Measurements from ENCODE around the gene CASQ1. TPM values are rescaled to one million over a fixed set of nuclear protein-coding genes. Genes with fewer than 3 reads are reported as not detected.

CASQ1 gene
- total RNA-seq: not detected in 2 replicates

GRCh38 chr1:160189649-160190625, at the start of gene CASQ1:
CASQ1 (plus strand) TSS chr1:160190575; CDS start chr1:160190752, 177 bp downstream.
- no peak for DNase-seq (ENCODE audit: low read depth)
- no peak for TF ChIP-seq CTCF (IDR thresholded peaks at IDR 0.05; ENCODE audit: insufficient read depth, low read length, poor library complexity, severe bottlenecking)
- Histone ChIP-seq H3K4me3 (ENCODE audit: low read depth, low read length) (no peak within 1 kb of the TSS), H3K36me3 (ENCODE audit: control insufficient read depth, insufficient read depth, low read length) (no peaks in the 10 kb centered on the region), H3K27me3 (ENCODE audit: control insufficient read depth, insufficient read depth, low read length) (peaks cover 11% of the 10 kb centered on the region)

DNA sequence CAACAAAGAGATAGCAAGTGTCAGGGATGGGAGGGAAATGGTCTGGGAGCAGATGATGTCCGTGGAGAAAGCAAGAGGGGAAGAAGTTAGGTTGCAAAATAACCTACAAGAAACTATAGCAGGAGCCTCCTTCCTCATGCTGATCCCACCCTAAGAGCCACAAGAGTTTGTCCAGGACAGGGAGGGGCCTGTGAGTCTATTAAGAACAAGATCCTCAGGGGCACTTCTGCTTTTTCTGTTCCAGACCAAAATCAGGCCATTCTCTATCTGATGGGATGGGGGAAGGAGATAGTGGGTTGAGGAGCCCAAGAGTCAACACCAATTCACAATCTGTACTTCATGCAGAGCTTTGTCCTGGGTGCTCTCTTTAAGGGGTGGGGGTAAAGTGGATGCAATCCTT, 46.7 kb upstream of the CASQ1 start:
- TF ChIP-seq CTCF (IDR thresholded peaks at IDR 0.05; ENCODE audit: insufficient read depth, low read length, poor library complexity, severe bottlenecking): no peak
- DNase-seq (ENCODE audit: low read depth): no peak
- Histone ChIP-seq H3K4me3 (ENCODE audit: low read depth, low read length) (no peak overlapping the region), H3K27me3 (ENCODE audit: control insufficient read depth, insufficient read depth, low read length) (no peaks in the 10 kb centered on the region), H3K36me3 (ENCODE audit: control insufficient read depth, insufficient read depth, low read length) (no peaks in the 10 kb centered on the region)

GRCh38 chr1:160144921-160145320, 45.5 kb upstream of the CASQ1 start:
- Histone ChIP-seq H3K36me3 (ENCODE audit: control insufficient read depth, insufficient read depth, low read length) (no peaks in the 10 kb centered on the region), H3K4me3 (ENCODE audit: low read depth, low read length) (no peak overlapping the region), H3K27me3 (ENCODE audit: control insufficient read depth, insufficient read depth, low read length) (no peaks in the 10 kb centered on the region)
- TF ChIP-seq CTCF (IDR thresholded peaks at IDR 0.05; ENCODE audit: insufficient read depth, low read length, poor library complexity, severe bottlenecking): no peak
- DNase-seq (ENCODE audit: low read depth): no peak

DNA sequence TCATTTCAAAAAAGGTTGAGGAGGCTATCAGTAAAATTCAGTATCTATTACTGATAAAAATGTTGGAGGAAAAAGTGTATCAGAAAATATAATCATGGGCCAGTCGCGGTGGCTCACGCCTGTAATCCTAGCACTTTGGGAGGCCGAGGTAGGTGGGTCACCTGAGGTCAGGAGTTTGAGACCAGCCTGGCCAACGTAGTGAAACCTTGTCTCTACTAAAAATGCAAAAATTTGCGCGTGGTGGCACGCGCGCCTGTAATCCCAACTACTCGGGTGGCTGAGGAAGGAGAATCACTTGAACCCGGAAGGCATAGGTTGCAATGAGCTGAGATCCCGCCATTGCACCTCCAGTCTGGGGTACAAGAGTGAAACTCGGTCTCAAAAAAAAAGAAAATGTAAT, 44.3 kb upstream of the CASQ1 start:
- TF ChIP-seq CTCF (IDR thresholded peaks at IDR 0.05; ENCODE audit: insufficient read depth, low read length, poor library complexity, severe bottlenecking): no peak
- H3K27me3 ChIP-seq (ENCODE audit: control insufficient read depth, insufficient read depth, low read length): no peaks in the 10 kb centered on the region
- DNase-seq (ENCODE audit: low read depth): no peak
- no peak overlapping the region for H3K4me3 ChIP-seq (ENCODE audit: low read depth, low read length)
- H3K36me3 ChIP-seq (ENCODE audit: control insufficient read depth, insufficient read depth, low read length): no peaks in the 10 kb centered on the region

GRCh38 chr1:160148121-160148520, 42.3 kb upstream of the CASQ1 start:
- no peak for DNase-seq (ENCODE audit: low read depth)
- H3K36me3 ChIP-seq (ENCODE audit: control insufficient read depth, insufficient read depth, low read length): no peaks in the 10 kb centered on the region
- H3K4me3 ChIP-seq (ENCODE audit: low read depth, low read length): no peak overlapping the region
- no peak for TF ChIP-seq CTCF (IDR thresholded peaks at IDR 0.05; ENCODE audit: insufficient read depth, low read length, poor library complexity, severe bottlenecking)
- no peaks in the 10 kb centered on the region for H3K27me3 ChIP-seq (ENCODE audit: control insufficient read depth, insufficient read depth, low read length)
